Retina (tissue), 1 donor: Measurements from ENCODE around the gene CCDC134.
"Not testable (repeated sequence)": the region's sequence is repeated elsewhere in the genome, so short reads cannot be mapped to it uniquely, and the experiment has no call there.

Experiments
- DNase-seq: peaks from one replicate; pipeline ENCODE4 v3.0.0-alpha.2; 2016

CCDC134 gene

DNA sequence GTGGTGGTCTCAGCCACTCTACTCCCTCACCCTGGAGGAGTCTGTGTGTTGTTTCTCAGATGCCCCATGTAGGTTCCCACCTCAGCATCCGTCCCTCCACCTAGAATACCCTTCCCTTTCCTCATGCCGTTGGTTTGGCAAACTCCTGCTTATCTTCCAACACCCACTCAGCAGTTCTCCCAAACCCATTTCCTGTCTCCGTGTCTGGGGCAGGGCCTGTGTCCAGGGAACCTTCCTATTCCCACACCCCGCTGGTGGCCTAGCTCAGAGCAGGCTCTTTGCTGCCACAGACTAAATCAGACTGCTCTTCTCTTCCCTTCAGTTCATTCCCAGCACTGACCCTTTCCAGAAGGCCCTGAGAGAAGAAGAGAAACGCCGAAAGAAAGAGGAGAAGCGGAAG lies 24.9 kb downstream of the CCDC134 start:
- DNase-seq, result no peak

DNA sequence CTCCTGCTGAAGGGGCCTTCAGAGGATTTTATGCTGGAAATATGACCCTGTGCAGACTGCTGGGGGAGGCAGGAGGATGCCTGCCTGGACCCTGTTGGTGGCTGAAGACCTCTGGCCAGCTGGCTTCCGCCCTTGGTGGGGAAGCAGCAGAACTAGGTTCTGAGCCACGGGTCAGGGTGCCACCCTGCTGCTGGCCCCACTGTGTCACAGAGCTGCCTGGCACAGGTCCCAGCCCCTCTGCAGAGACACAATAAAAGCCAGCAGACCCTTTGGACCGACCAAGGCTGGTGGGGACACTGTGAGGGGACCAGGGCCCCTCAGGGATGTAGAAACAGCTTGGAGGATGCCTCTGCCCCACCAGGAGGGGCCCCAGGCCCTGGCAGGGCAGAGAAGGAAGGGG lies 25.5 kb downstream of the CCDC134 start:
- no peak for DNase-seq

DNA sequence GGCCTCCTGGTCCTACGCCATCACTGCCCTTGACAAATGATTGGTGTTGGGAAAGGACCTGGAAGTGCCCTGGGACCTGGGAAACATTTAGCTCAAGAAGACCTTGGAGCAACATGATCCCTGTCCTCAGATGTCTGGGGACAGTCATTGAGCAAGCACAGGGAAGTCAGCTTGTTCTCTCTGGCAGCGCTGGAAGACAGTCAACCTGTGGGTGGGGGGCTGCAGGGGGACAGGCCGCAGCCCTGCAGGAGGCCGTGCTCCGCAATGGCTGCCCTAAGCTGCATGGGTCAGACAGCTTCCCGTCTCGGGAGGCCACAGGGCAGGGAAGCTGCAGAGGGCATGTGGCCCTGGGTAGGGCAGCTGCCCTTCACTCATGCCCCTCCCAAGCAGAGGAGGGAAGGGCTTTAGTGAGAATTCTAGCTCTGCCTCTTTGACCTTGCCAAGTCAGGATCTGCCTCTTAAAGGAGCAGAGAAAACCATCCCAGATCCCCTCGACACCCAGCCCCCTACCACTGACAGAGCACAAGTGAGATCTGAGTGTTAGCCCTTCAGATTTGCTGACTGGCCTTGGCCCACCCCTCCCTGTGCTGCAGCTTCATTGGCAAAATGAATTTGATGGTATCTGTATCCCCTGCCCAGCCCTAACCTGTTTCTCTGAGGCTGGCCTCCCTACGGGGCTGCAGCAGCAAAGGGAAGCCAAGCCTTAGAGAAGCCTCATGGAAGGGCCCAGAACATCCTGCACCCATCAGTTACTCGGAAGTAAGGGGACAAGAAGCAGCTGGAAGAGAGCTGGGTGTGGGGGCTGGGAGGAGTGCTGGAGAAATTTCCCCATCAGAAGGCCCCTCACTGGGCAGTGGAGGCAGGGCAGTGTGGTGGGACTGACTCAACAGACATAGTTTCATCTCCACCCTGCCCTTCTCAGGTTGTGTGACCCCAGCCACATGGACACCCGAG lies 26.2 kb downstream of the CCDC134 start:
- DNase-seq, result peak; percentile 56

DNA sequence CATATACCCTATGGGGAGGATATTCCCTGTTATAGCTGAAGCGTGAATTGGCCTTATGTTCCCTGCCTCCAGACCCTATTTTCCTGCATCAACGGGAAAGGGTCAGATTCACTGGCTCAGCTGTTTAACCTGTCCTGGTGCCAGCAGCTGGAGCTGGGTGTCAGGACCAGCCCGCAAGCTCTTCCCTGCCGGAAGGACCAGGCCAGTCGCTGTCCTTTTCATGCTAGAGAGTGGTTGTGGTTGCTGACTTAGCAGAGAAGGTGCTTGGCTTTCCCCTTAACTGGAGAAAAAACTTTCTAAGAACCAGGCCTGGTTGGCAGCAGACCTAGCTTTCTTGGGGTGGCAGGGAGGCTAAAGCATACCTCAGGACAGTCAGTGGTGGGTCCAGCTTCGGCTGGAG lies 27.2 kb downstream of the CCDC134 start:
- no peak for DNase-seq

DNA sequence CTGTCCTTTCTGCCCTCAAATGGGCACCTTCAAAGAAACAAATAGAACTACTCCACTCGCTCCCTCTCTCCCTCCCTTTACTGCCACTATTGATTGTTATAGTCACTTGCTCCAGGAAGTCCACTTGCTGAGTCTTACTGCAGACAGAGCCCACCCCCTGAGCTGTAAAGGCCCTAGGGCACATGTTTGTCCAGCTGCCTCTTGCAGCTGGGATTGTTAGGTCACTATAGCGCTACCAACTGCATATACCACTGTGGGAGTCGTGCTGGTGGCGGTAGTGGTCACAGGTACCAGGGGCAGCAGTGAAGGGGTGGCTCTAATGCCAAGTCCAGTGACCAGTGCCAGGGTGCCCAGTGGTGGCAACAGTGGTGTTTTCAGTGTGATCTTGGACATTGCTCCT lies 28.0 kb downstream of the CCDC134 start:
- no peak for DNase-seq

DNA sequence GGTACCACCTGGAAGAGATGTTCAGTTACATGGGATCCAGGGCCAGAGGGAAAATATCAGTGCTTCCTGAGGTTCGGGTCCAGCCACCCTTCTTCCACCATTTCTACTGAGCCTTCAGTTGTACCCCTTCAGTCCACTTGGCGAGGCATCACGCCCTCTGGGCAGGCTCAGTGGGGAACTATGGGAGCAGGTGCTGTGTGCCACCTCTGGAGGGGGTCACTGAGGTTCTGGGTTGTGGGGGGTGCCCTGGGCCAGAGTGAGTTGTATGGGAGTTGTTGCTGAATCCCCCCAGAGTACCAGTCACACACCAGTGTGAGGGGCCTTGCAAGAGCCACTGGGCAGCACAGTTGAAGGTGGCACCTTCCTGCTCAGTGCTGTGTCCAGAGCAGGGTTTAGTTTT lies 29.7 kb downstream of the CCDC134 start:
- no peak for DNase-seq

DNA sequence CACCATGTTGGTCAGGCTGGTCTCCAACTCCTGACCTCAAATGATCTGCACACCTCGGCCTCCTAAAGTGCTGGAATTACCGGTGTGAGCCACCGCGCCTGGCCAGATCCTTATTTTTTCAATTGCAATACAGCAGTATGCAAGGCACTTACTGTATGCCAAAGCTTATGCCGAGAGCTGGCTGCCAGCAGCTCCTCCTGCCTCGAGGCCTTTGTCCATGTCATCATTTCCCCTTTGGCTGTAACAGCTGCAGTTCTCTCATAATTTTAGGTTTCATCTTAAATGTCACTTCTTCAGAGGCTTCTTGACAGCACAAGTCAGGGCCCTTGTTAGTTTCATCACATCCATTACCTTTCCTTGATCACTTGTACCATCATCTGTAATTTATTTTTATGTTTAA lies 30.9 kb downstream of the CCDC134 start:
- no peak for DNase-seq

DNA sequence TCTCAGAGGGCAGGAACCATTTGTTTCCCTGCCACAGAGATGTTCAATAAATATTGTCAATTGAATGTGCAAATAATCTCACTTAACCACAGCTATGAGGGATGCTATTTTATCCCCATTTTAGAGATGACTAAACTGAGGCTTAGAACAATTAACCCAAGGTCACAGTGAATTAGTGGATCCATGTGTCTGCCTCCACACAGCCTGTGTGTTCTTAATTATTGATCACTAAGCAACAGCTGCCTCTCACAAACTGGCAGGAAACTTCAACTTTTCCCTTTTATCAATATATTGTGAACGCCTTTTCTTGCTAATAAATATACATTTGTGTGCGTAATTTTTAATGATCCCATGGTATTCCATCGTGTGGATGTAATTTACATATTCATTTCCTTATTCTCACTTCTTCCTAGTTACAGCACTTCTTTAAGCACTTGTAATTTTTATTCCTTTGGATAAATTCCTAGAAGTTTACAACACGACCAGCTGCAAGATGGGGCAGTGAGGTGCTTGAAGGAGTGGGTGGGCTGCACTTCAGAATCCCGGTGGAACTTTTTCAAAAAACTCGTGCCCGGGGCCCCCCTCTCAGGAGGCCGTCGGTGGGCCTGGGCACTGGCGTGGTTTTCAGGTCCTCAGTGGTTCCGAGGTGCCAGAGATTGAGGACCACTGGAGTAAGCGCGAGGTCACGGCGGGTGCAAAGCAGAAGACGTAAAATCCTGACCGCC lies 31.5 kb downstream of the CCDC134 start:
- no peak for DNase-seq

DNA sequence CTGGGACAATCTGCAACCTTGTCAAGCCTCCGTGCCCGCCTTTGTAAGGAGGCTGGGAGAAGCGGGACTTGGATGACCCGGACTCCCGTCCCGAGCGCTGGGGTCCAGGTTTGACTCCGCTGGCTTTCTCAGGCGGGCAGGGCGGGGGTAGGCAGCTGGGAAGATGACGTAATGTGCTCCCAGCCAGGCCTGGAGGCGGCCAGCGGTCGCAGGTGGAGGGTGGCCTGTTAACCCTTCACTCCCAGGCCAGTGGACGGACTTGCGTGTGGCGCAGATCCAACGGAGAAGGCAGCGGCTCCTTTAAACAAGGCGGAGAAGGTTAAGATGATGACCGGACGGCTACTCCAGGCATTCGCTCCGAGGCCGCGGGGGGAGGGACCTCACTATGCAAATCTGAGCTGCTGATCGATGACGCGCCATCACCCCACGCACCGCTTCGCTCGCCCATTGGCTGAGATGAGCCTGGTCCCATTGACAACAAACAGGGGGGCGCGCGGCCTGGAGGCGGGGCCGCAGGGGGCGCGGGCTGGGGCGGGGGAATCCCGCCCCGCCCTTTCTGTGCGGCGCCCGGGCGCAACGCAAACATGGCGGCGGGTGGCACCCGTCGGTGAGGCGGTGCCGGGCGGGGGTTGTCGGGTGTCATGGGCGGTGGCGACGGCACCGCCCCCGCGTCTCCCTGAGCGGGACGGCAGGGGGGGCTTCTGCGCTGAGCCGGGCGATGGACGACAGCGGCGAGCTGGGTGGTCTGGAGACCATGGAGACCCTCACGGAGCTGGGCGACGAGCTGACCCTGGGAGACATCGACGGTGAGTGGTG lies 32.3 kb downstream of the CCDC134 start, which contains the start of gene SREBF2:
SREBF2 (plus strand) TSS at position 553 of the 816 bp plus-strand sequence; CDS start at position 719, 166 bp downstream.
- peak; percentile 99 for DNase-seq

DNA sequence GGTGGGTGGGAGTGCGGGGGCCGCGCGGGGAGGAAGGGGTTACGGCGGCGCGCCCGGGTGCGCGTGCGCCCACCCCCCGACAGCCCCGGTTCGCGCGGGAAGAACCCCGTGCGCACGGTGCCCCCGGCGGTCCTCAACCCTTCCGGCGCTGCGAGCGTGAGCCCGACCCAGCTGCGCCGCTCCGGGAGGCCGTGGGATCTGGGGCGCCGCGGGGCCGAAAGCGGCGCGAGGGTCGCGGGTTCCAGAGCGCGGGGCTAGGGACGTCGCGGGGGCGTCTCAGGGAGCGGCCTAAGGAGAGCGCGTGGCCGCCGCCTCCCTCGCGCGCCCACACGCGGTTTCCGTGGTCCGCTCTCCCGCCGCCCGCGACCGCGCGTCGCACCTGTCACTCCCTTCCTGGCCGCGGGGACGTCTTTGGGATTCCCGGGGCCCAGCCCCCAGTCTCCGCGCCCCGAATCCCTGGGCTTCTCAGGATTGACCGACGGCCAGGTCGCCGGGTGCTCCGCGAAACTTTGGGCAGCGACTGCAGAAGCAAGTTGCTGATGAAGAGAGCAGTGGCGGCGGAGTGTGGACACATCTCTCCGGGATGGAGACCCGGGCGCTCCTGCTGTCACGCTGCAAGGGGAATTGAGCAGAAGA lies 33.0 kb downstream of the CCDC134 start:
- DNase-seq, result peak; percentile 85

DNA sequence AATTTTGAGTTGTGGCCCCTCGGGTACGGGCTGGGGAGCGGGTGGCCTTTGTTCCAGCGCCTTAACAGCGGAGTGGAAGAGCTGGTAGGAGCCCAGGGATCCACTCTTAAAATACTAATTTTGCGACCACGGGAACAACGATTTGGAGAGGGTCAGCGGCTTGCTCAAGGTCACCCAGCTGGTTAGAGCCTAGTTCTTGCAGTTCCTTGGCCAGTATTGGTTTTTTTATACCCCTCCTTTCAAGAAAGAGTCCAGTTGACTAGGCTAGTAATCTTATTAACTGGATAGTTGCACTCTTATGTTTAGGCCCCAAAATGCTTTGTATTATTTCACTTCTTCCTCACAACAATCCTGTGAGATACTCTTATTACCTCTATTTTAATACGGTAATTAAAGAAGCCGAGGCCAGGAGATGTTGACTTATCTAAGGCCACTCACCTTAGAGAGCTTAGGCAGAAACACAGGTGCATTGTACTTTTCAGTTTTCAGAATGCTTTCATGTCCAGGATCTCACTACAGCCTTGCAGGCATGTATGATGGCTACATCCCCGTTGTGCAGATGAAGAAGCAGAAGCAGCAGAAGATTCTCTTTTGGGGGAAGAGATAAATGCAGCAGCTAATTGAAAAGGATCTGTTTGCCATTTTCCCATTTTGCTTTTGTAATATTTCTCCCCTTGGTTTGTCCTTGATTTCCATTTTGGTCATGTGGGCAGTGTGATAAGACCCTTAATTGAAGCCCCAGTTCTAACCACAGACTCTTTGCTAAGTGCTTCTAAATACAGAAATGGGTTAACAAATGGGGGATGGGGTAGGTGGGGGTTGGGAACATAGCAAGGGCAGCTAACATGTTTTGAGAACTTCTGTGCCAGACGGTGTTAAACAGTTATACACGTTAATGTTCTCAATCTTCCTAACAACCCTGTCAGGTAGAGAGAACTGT lies 33.8 kb downstream of the CCDC134 start:
- no peak for DNase-seq

DNA sequence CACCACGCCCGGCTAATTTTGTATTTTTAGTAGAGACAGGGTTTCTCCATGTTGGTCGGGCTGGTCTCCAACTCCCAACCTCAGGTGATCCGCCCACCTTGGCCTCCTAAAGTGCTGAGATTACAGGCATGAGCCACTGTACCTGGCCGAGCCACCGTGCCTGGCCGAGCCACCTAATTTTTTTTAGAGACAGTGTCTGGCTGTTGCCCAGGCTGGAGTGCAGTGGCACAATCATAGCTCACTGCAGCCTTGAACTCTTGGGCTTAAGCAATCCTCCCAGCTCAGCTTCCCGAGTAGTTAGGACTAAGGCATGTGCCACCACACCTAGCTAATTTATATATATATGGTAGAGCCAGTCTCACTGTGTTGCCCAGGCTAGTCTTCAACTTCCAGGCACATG lies 35.0 kb downstream of the CCDC134 start:
- not testable (repeated sequence) for DNase-seq

DNA sequence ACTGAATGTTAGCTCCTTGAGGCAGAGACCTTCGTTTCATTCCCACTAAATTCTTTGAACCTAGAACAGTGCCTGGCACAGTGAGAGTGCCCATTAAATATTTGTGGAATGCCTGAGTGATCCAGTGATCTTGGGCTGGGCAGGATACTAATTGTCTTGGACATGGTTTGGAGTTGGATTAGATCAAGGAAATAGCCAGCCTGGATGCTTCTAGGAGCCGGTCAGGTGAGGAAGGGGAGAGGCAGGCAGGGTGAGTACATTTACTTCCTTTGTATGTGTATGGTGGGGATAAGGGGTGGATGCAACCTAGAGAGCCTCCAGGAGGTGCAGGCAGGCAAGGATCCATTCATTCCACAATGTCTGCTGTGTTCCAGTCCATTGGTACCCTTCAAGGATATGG lies 36.1 kb downstream of the CCDC134 start:
- no peak for DNase-seq

DNA sequence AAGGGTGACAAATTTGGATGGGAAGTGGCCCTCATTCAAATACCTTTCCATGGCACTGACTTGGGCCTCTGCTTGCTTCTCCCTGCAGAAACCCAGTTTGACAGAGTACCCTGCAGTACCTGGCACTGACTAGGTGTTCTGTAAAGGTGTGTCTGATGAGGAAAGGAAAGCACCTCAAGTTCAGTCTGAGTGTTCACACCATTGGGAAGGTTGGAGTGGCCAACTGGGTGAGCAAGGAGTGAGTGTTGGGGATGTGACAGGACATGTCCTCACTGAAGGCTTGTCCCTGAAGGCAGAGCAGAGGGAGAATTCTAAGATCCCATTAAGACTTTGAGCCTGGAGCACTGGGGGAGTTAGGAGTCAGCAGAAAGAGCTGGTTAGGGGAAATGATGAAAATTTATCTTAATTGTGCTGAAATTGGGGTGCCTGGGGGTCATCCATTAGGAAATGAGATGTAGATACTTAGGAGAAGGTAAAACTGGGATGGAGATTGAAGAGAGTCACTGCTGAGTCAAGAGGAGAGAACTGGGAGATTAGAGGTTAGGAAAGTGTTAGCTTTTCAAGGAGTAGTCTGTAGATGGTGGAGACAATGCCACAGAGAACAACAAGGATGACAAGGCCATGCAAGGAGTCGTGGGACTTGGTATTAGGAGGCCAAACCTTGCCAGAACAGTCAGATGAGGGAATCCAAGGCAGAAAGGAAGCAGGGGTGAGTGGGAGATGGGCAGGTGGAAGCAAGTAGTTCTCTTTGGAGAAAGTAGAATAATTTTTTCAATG lies 38.6 kb downstream of the CCDC134 start:
- no peak for DNase-seq

DNA sequence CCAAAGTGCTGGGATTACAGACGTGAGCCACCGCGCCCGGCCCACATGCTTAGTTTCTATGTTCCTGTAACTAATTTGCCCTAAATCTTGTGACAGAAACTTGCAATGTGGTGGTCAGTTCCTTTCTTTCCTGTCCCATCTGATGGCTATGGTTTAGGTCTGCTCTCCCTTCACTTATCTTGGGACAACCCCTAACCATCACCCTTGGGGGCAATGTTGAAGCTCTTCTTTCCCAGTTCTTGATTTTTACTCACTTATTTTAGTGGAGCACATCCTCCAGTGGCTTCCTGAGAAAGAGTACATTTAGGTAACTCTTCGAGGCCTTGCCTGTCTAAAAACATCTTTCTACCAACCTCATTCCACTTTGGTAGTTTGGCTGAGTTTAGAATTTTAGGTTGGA lies 39.7 kb downstream of the CCDC134 start:
- no peak for DNase-seq

DNA sequence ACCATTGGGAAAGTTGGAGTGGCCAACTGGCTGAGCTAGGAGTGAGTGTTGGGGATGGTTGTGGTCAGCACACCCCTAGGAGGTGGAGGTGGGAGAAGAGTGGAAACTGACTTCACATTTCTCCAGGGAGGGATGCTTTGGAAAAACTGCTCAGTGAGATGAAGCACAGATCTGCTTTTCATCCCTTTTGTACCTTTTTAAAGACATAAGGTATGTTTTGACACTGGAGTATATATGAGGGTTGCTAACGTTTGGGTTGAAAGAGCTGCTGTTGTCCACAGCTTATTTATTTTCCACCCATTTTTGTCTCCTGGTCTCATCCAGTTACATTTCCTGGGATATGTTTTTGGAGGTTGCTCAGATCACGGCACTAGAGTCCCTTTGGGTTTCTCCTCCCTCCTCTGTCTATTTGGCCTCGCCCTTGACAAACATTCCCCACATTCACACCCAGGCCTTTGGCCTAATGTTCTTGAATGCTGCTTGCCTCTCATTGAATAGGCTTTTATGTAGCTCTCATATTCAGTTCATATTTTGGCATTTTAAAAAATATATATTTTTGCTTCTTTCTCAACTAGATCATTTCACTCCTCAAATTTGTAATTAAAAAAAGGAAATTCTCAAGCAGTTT lies 40.7 kb downstream of the CCDC134 start:
- DNase-seq, result no peak

DNA sequence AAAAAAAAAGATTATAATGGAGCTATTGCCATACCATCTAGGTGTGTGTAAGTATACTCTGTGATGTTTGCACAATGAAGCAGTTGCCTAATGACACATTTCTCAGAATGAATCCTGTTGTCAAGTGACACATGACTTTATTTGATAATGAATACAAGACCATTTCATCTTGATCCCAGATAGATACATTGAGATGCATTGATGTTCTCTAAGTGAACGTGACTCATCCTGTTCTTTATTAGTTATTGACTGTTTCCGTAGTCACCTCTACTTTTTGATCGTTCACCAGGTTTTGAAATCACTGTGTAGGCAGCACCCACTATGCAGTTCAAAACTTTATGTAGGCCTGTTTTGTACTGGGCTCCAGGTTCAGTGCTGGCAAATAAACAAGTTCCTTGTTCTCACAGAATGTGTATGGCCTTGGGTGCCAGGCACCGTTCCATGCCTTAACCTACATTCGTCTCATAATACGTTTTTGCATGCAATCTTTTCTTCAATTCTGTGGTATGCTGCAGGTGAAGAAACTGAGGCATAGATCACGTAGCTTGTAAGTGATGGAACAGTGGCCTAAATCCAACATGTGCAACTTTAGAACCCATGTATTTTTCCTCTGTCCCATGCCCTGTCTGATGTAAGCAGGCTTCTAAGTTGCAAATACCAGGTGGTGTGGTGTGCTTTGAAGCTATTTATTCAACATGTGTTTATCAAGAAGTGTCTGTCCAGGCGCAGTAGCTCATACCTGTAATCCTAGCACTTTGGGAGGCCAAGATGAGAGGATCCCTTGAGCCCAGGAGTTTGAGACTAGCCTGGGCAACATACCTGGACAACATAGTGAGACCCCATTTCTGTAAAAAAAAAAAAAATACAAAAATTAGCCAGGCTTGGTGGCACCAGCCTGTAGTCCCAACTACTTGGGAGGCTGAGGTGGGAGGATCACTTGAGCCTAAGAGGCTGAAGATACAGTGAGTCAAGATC lies 42.8 kb downstream of the CCDC134 start:
- DNase-seq, result no peak

DNA sequence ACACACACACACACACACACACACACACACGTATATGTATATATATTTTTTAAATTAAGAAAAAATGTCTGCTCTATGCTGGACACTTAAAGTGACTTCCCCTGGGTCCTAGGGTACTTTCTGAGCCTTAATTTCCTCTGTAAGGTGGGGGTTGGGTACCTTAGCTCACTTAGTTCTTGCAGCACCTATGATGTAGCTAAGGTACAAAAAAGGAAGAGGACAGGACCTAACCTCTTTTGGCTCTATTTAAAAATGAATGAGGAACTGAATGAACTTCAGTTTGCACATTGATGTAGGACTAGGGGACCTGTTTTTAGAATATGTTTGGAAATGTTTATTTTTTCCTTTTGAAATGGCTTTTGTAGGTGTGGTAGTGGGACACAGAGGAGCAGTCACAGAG lies 43.6 kb downstream of the CCDC134 start:
- no peak for DNase-seq

DNA sequence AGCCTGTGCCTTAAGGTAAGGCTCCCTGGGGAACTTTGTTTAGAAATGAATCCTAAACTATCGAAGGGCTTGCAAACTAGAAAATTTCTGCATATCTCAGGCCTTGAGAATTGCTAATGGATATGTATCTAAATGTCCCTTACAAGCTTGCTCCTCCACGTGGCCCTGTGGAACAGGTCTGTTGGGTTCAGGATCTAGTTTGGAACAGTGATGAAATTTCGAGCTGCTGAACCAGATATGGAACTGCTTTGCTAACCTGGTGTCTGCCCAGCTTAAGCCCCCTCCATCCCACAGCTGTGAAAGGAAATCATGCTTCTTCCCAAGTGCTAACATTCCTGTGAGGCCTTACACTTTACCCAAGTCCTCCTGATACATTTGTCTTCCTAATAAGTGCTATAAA lies 44.0 kb downstream of the CCDC134 start:
- DNase-seq, result no peak
